Activated effector memory CD4-positive, alpha-beta T cell treated with Interleukin-2 at 50 U/mL for 16 hours (primary cell): ENCODE results near the gene CYP4F3.
"Not testable (repeated sequence)": the region's sequence is repeated elsewhere in the genome, so short reads cannot be mapped to it uniquely, and the experiment has no call there.

Experiments
- DNase-seq: peaks from one replicate; pipeline ENCODE4 v3.0.0-alpha.2; 2020

The CYP4F3 gene

DNA sequence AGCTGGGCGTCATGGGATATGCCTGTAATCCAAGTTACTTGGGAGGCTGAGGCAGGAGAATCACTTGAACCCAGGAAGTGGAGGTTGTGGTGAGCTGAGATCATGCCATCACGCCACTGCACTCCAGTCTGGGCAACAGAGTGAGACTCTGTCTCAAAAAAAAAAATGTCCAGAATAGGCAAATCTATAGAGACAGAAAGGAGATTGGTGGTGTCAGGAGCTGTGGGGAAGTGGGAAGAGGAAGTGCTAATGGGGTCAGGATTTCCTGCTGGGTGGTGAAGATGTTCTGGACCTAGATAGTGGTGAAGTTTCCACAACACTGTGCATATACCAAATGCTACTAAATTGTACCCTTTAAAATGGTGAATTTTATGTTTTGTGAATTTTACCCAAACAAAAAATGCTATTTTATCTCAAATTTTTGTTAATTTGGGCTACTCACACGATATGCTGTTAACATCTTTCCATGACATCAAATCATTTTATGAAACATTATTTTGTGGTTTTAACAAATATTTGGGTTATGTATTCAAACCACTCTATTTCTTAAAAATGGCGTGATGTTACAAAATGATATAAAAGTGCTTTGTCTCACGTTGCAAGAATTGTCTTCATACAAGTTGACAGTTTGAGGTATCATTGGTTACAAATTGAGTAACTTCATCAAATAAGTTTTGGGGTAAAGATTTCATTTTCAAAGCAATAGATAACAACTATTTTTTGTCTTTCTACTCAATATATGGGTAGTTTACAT, 7.4 kb upstream of the CYP4F3 start:
- DNase-seq: no peak

DNA sequence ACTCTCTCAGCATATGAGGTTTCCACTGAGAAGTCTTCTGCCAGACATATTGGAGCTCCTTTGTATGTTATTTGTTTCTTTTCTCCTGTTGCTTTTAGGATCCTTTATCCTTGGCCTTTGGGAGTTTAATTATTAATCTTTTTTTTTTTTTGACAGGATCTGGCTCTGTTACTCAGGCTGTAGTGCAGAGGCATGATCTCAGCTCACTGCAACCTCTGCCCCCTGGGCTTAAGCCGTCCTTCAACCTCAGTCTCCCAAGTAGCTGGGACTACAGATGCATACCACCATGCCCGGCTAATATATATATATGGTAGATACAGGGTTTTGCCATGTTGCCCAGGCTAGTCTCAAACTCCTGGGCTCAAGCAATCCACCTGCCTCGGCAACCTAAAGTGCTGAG, 6.6 kb upstream of the CYP4F3 start:
- DNase-seq: no peak

DNA sequence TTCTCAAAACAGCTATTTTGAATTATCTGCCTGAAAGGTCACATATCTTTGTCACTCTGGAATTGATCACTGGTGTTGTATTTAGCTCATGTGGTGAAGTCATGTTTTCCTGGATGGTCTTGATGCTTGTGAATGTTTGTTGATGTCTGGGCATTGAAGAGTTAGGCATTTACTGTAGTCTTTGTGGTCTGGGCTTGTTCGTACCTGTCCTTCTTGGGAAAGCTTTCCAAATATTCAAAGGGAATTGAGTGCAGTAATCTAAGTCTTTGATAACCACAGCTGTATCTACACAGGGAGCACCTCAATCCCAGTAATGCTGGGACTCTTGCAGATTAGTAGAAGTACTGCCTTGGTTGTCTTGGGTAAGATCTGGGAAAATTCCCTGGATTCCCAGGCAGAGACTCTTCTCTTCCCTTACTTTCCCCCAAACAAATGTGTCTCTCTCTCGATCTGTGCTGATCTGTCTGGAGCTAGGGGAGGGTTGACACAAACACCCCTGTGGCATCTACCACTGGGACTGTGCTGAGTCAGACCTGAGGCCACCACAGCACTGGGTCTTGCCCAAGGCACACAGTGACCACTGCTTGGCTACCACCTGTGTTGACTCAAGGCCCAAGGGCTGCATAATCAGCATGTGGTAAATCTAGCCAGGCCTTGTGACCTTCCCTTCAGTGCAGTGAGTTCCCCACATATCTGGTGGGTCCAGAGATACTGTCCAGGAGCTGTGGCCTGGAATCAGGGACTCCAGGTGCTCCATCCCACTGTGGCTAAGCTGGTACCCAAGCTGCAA, 5.5 kb upstream of the CYP4F3 start:
- DNase-seq: no peak

DNA sequence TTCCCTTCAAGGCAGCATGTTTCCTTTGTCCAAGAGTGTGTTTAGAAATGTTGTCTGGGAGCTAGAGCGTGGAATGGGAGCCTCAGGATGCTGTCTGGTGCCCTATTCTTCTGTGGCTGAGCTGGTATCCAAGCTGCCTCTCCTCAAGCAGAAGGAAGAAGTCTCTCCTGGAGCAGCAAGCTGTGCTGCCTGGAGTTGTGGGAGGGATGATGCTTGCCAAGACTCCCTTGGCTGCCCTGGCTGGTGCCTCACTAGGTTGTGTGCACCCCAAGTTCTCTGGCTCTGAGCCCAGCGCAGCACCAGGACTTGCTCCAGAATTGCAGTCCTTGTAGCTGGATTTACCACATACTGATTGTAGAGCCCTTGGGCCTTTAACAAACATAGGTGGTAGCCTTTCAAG, 4.7 kb upstream of the CYP4F3 start:
- DNase-seq: no peak

DNA sequence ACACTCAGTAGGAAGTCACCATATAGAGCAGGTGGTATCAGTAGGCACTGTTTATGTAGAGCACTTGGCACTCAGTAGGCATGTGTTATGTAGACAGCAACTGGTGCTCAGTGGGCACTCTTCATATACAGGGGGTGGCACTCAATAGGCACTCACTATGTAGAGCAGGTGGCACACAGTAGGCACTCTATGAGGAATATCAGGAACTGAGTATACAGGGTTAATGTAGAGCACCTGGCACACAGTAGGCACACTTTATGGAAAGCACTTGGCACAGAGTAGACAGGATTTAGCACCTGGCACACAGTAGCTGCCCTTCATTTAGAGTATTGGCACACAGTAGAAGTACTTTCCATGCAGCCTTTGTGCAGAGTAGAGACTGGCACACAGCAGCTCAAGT, 1.1 kb upstream of the CYP4F3 start:
- no peak for DNase-seq

DNA sequence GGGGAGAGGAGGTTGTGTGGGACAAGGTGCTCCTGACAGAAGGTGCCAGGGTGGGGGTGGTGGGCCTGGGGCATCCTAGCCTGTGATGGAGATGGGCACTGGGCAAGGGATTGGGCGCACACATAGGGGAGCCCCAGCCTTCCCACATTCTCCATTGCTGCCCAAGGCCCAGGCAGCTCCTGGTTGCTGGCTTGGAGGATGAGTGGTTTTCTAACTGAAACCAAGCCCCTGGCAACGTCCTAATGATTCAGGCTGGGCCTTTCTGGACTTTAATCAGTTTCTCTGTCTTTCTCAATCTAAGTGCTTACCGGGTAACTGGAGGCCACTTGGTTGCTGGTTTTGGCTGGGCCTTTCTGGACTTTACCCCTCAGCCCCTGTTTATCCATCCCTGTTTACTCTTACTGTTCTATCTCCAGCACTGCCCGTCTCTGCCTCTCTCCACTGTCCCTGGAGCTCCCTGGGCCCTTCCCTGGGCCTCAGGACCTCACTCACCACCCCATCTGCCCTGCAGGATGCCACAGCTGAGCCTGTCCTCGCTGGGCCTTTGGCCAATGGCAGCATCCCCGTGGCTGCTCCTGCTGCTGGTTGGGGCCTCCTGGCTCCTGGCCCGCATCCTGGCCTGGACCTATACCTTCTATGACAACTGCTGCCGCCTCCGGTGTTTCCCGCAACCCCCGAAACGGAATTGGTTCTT, 354 bp downstream of the CYP4F3 start:
- DNase-seq: no peak

DNA sequence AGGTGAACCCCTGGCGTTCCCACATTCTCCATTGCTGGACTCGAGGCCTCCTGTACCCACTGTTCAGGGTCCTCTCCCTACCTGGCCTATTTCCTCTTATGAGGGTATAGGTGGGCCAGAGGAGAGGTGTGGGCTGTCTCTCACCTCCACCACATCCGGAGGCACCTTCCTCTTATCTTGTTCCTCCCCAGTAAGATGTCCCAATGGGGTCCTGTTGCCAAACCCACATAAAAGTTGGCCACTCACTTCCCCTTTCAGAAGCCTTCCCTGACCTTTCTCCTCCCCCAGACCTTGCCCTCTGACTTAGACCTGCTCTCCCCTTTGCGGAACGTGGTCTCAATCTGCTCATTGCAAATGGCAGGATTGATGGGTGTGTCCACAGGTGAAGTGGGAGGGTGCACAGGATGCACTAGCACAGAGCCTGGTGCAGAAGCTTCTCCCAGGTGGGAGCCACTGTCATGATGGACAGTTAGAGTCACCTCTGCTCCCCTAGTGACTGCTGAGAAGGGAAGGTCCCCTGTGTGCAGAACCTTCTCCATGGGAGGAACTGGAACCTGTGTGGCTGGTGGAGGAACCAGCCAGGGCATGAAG, 1.3 kb downstream of the CYP4F3 start:
- no peak for DNase-seq

DNA sequence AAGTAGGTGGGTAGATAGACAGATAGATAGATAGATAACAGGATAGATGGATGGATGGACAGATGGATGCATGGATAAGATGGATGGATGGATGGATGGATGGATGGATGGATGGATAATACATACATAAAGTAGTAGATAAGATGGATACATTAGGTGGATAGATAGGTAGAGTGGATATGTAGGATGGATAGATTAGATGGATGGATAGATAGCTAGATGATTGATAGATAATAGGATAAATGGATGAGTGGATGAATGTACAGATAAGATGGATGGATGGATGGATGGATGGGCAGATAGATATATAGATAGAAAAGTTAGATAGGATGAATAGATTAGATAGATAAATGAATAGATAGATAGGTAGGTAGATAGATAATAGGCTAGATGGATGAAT, 2.1 kb downstream of the CYP4F3 start:
- no peak for DNase-seq

DNA sequence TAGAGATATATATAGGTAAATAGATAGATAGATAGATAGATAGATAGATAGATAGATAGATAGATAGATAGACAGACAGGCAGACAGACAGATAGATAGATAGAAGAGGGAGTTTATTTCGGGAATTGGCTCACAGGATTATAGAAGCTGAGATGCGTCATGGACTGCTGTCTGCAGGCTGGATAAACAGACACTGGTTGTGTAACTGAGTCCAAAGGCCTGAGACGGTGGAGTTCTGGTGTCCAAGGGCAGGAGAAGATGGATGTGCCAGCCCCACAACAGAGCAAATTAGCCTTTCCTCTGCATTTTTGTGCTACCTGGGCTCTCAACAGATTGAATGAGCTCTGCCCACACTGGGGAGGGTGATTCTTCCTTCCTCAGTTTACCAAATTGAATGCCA, 2.7 kb downstream of the CYP4F3 start:
- DNase-seq: no peak

DNA sequence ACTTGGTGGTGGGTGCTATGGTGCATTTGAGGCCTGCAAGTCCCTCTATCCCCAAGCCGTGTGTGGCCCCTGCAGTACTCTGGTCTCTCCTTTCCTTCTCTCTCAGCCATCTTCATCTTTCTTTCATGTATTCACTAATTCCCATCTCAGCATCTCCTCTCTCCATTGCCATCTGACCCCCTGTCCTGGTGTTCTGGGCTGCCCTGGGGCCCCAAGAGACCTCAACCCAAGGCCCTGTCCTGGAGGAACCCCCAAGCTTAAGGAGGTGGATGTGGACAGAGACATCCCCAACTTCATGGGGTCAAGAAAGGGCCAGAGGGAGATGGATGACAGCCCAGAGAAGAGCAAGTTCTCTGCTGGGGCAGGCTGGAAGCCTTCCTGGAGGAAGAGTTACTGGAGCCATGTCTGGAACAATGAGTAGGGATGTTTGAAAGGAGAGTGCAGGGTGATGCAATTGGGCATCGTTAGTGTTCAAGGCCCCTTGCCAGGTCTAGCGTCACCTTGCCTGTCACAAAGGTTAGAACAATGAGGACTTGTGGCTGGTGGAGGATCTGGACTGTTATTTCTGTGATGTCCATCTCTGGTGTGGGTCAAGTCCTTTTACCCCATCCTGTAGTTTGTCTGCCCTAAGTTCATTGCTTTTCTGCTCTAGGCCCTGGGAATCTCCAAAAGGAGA, 3.5 kb downstream of the CYP4F3 start:
- no peak for DNase-seq

DNA sequence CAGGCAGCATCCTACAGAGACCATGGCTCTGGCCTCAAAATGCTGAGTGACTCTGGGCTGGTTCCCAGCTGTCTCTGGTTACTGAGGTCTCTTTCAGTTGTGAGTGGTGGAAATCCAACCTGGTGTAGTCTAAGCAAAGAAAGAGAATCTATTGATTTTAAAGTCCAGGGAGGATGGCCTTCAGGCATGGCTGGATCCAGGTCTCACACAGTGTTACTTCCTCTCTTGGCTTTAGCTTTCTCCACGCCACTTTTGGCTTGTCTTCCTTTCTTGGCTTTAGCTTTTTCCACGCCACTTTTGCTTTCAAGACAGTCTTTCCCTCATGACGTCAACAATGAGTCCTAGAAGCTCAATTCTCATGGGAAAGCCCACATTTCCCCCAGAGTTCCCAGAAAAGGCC, 4.1 kb downstream of the CYP4F3 start:
- no peak for DNase-seq

DNA sequence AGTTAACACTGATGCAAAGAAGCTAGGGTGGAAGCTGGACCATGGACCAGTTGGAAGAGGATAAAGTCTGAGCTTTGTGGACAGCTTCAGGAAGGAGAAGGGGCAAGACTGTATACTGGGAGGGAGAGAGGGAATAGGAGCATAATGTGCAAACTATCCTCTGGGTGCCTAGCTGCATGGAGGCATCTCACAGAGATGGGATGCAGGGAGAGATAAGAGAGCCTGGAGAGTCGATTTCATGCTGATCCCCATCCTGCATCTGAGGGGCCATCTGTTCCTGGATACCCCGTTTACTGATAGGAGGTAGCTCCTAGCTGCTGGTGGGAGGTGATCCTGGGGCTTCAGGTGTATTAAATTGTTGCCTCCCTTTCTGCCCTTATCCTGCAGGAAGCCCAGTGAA, 8.8 kb downstream of the CYP4F3 start:
- DNase-seq: no peak

DNA sequence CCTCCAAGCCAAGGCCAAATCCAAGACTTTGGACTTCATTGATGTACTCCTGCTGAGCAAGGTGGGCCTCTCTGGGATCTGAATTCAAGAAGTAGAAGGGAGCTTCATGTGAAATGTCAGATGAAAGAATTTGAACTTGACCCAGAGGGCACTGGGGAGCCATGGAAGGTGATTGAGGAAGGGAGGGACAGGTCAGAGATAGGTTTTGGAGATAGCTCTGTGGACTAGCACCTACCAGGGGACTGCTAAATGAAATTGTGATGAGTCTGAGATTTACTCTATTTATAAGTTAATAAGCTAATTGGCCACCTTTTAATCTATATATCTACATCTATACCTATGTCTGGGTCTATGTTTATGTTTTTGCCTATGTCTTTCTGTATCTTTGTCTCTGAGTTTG, 9.4 kb downstream of the CYP4F3 start:
- not testable (repeated sequence) for DNase-seq

DNA sequence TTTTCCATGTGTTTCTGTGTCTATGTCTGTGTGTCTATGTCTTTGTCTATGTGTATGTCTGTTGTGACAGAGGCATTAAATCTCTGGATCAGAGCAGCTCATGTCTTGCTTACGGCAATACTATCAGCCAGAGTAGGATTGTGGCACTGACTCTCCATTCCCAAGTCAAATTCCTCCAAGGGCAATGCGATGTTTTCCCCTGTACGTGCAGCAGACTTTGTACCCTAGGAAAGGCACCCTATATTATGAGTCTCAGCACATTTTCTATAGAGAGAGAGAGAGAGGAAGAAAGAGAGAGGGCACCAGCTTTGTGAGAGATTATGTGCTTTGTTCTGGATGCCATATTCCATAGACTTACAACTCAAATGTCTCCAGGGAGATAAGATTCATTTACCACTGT, 11.1 kb downstream of the CYP4F3 start:
- DNase-seq: no peak

DNA sequence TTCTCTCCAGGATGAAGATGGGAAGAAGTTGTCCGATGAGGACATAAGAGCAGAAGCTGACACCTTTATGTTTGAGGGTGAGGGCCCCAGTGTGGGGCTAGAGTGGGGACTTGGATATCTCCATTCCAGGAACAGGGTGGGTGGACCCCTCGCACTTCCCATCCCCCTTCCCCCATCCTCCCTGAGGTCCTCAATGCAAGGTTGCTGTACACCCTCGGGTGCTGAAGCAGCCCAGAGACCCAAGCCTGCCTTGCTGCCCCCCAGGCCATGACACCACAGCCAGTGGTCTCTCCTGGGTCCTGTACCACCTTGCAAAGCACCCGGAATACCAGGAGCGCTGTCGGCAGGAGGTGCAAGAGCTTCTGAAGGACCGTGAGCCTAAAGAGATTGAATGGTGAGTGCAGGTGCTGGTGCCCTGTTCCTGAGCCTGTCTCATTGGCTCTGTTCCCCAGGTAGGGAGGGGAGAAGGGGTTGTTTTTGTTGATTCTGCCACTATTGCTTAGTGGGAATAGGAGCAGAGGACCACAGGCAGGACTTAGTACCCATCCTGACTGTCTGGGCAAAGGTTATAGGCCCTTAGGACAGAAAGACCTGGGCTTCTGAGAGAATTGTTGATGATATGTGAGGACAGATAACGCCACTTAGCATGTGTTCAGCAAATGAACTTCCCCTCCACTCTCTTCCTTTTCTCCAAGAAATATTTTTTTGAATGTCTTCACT, 12.0 kb downstream of the CYP4F3 start:
- no peak for DNase-seq

DNA sequence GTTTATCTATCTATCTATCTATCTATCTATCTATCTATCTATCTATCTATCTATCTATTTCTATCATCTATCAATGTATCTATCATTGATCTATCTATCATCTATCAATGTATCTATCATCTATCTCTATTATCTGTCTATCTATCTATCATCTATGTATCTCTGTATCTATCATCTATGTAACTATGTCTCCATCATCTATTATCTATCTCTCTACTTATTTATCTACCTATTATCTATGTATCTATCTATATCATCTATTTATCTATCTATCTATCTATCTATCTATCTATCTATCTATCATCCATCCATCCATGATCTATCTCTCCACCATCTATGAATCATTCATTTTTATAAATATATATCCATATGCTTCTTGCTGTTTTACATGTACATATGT, 15.8 kb downstream of the CYP4F3 start:
- DNase-seq: no peak

DNA sequence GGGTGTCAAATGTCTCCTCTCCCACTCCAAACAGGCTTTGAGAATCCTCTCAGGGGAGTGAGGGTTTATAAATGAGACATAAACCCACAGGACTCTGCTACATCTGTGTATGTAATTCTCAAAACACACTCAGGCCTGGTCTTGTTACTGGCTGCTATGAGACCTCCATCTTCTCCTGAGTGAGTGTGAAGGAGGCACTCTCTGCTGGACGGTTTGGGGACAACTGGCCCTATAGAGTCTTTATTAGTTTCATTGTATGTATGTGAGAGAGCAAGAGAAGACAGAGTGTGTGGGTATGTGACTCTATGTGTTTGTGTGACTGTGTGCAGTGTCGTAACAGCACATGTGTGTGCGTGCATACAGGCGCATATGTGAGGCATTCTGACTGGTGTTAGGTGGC, 22.6 kb downstream of the CYP4F3 start:
- no peak for DNase-seq

DNA sequence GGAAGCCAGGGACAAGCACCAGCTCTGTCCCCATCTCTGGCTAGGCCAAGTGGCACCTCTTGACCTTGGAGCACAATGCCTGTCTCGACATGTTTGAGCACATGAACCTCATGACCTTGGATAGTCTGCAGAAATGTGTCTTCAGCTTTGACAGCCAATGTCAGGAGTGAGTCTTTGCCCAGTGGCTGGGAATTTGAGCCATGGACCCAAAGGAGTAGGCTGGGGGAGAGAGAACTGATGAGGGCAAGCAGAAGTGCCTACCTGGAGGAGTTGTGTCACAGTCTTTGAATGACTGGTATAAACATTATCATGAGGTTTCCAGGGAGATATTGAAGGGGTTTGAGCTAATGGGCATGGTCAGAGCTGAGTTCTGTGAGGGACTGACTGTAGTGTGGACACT, 25.5 kb downstream of the CYP4F3 start:
- no peak for DNase-seq

DNA sequence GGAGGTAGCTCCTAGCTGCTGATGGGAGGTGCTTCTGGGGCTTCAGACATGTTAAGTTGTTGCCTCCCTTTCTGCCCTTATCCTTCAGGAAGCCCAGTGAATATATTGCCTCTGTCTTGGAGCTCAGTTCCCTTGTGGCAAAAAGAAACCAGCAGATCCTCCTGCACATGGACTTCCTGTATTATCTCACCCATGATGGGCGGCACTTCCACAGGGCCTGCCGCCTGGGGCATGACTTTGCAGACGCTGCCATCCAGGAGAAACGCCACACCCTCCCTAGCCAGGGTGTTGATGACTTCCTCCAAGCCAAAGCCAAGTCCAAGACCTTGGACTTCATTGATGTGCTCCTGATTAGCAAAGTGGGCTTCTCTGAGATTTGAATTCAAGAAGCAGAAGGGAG, 26.2 kb downstream of the CYP4F3 start:
- no peak for DNase-seq

DNA sequence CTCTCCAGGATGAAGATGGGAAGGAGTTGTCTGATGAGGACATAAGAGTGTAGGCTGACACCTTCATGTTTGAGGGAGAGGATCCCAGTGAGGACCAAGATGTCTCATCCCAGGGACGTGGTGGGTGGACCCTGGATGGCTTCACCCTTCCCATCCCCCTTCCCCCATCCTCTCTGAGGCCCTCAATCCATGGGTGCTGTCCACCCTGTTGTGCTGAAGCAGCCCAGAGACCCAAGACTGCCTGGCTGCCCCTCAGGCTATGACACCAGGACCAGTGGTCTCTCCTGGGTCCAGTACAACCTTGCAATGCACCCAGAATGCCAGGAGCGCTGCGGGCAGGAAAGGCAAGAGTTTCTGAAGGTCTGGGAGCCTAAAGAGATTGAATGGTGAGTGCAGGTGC, 28.7 kb downstream of the CYP4F3 start:
- DNase-seq: no peak

DNA sequence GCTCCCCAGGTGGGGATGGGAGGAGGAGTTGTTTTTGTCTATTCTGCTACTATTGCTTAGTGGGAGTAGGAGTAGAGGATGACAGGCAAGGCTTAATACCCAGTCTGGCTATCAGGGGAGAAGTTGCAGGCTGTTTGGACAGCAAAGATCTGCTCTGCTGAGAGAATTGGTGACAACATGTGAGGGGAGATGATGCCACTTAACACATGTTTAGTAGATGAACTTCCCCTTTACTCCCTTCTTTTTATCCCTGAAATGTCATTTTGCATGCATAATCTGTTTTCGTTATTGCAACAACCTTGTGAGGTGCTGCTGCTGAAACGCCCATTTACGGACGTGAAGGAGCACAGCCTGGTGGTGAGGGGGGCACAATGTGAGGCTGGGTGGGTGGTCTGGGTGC, 29.2 kb downstream of the CYP4F3 start:
- no peak for DNase-seq

DNA sequence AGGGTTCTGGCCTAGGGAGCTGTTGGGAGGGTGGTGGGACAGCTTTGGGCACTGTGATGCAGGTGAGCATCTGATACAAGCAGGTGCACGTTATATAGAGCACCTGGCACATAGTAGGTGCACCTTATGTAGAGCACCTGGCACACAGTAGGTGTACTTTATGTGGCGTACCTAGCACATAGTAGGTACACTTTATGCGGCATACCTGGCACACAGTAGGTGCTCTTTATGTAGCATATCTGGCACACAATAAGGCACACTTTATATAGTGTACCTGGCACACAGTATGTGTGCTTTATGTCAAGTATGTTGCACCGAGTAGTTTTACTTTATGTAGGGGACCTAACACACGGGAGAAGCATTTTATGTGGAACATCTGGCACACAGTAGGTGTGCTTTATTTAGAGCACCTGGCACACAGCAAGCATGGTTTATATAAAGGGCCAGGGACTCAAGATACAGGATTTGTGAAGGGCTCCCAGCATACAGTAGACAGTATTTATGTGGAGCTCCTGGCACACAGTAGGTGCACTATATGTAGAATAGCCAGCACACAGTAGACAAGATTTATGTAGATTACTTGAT, 30.6 kb downstream of the CYP4F3 start:
- DNase-seq: no peak
